HCT116 (cell line): Measurements from ENCODE around the gene TNFSF11.

ENCODE experiments used
- CTCF ChIP-seq, 3 experiments: fragments of 200-600 bp in 1 of 3; sonication (generic) in 1 of 3; IDR thresholded peaks in 2 of 3; conservative IDR thresholded peaks in 1 of 3; 2 replicates each; pipeline ENCODE4 v1.5.1; 2012 to 2017; ENCODE audit warnings: low read depth in 2 of 3, low read length in 2 of 3, antibody characterized with exemption in 1 of 3, borderline replicate concordance in 1 of 3, control low read depth in 1 of 3, mild to moderate bottlenecking in 1 of 3, mixed read lengths in 1 of 3, mixed run types in 1 of 3, moderate library complexity in 1 of 3; ENCODE audit not compliant: insufficient read depth in 1 of 3
- EGR1 ChIP-seq: IDR thresholded peaks from 2 replicates; pipeline ENCODE4 v1.6.1; 2012; ENCODE audit warnings: low read depth
- EZH2 ChIP-seq: fragments of 200-600 bp; sonication (generic); IDR thresholded peaks from 2 replicates; pipeline ENCODE4 v1.6.1; 2017; ENCODE audit warnings: antibody characterized with exemption, mixed run types
- JUND ChIP-seq: IDR thresholded peaks from 2 replicates; pipeline ENCODE4 v1.6.1; 2012
- MAX ChIP-seq: IDR thresholded peaks from 2 replicates; pipeline ENCODE4 v1.6.1; 2012
- POLR2A ChIP-seq: IDR thresholded peaks from 2 replicates; pipeline ENCODE4 v1.7.0; 2011; ENCODE audit warnings: borderline replicate concordance; ENCODE audit not compliant: insufficient read depth, insufficient read length; ENCODE audit errors: extremely low read depth
- POLR2AphosphoS5 ChIP-seq: IDR thresholded peaks from 2 replicates; pipeline ENCODE4 v1.6.1; 2011; ENCODE audit warnings: mild to moderate bottlenecking, low read depth, low read length, moderate library complexity
- RAD21 ChIP-seq: IDR thresholded peaks from 2 replicates; pipeline ENCODE4 v1.6.1; 2012; ENCODE audit warnings: low read depth, mild to moderate bottlenecking
- REST ChIP-seq: IDR thresholded peaks from 2 replicates; pipeline ENCODE4 v1.6.1; 2012; ENCODE audit warnings: low read depth
- SIN3A ChIP-seq: IDR thresholded peaks from 2 replicates; pipeline ENCODE4 v1.6.1; 2012; ENCODE audit warnings: low read depth
- ZBTB33 ChIP-seq: IDR thresholded peaks from 2 replicates; pipeline ENCODE4 v1.6.1; 2011; ENCODE audit warnings: mild to moderate bottlenecking, low read length, moderate library complexity; ENCODE audit not compliant: insufficient replicate concordance; ENCODE audit errors: extremely low read depth
- ZNF274 ChIP-seq: fragments of 200-500 bp; sonication (Bioruptor generic); IDR thresholded peaks from 2 replicates; pipeline ENCODE4 v1.6.1; 2014; ENCODE audit warnings: mild to moderate bottlenecking, low read depth, low read length, inconsistent platforms

DNA sequence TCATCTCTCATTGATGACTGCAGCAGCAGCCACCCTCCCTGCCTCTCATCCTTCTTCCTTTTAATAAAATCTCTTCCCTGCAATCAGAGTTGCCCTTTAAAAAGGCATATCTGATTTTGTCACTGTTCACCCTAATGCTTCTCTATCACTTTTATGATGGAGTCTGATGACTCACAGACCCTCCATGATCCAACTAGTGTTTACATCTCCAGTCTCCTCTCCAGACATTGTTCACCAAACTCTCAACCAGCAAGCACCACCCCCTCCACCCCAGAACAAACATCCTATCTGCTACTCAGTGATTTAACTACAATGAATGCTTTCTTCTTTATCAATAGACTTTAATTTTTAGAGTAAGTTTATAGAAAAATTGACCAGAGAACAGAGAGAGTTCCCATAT lies 59.5 kb downstream of the TNFSF11 start:
- no peak for TF ChIP-seq SIN3A
- no peak for TF ChIP-seq ZNF274
- TF ChIP-seq POLR2A: no peak
- TF ChIP-seq ZBTB33: no peak
- TF ChIP-seq EGR1: no peak
- TF ChIP-seq POLR2AphosphoS5: no peak
- TF ChIP-seq MAX: no peak
- no peak for TF ChIP-seq CTCF (IDR thresholded peaks at IDR 0.05 in 2 of 3, conservative IDR thresholded peaks at IDR 0.05 in 1 of 3; ENCODE audit: borderline replicate concordance in 1 of 3, insufficient read depth in 1 of 3, low read depth in 2 of 3, low read length in 2 of 3)
- no peak for TF ChIP-seq EZH2
- TF ChIP-seq RAD21: no peak
- TF ChIP-seq REST: no peak
- no peak for TF ChIP-seq JUND
